PFSK-1 (cell line): ENCODE results near the gene PLXDC2.

Source experiments
- FOXP2 ChIP-seq: optimal IDR thresholded peaks from 2 replicates; pipeline ENCODE3; 2011; ENCODE audit warnings: borderline replicate concordance, control low read depth, inconsistent platforms; ENCODE audit not compliant: insufficient read depth; ENCODE audit errors: extremely low read length, extremely low read depth
- POLR2AphosphoS5 ChIP-seq: IDR thresholded peaks from 2 replicates; pipeline ENCODE4 v1.6.1; 2012; ENCODE audit warnings: low read depth, mild to moderate bottlenecking, control low read depth, low read length, moderate library complexity
- REST ChIP-seq, 2 experiments: IDR thresholded peaks; 2 replicates each; pipeline versions ENCODE4 v1.6.1 to v1.8.0; 2011 to 2012; ENCODE audit warnings: low read depth in 2 of 2, low read length in 2 of 2, control low read depth in 1 of 2, inconsistent platforms in 1 of 2, mild to moderate bottlenecking in 1 of 2, moderate library complexity in 1 of 2; ENCODE audit not compliant: insufficient read depth in 1 of 2
- SIN3A ChIP-seq: IDR thresholded peaks from 2 replicates; pipeline ENCODE4 v1.6.1; 2012; ENCODE audit warnings: mild to moderate bottlenecking, low read length, moderate library complexity, borderline replicate concordance; ENCODE audit not compliant: insufficient read depth
- TAF1 ChIP-seq: IDR thresholded peaks from 2 replicates; pipeline ENCODE4 v1.6.1; 2012; ENCODE audit warnings: low read length, control low read depth, borderline replicate concordance; ENCODE audit not compliant: insufficient read depth

GRCh38 chr10:20256969-20257368 is 440.7 kb downstream of the PLXDC2 start:
- TF ChIP-seq FOXP2 (no peak), TAF1 (no peak), SIN3A (no peak), POLR2AphosphoS5 (no peak), REST (IDR thresholded peaks at IDR 0.05; ENCODE audit: insufficient read depth in 1 of 2, low read depth in 2 of 2, low read length in 2 of 2) (no peak)
